CD4-positive, alpha-beta T cell treated with Interleukin-6 at 100 ng/mL for 8 hours (primary cell): ENCODE results near the gene FOXD4.
A peak's percentile ranks its signal among the peaks of the same experiment; 100 is the strongest.
"Not testable (repeated sequence)": the region's sequence is repeated elsewhere in the genome, so short reads cannot be mapped to it uniquely, and the experiment has no call there.

ENCODE experiments used
- DNase-seq: peaks from one replicate; pipeline ENCODE4 v3.0.0-alpha.2; 2020; ENCODE audit warnings: mixed read lengths, low spot score

Gene FOXD4

GRCh38 chr9:117995-118467 lies at the start of gene FOXD4:
Gene FOXD4 (minus strand): TSS chr9:118417. CDS start chr9:118119, 298 bp downstream.
- not testable (repeated sequence) for DNase-seq

- not testable (repeated sequence) for DNase-seq
Measured at GRCh38 chr9:159871-160270, 41.7 kb upstream of the FOXD4 start.

- not testable (repeated sequence) for DNase-seq
Measured at GRCh38 chr9:151173-151572, 33.0 kb upstream of the FOXD4 start.

GRCh38 chr9:139880-140279 lies 21.7 kb upstream of the FOXD4 start:
- not testable (repeated sequence) for DNase-seq

GRCh38 chr9:117144-117994 lies 848 bp downstream of the FOXD4 start:
- DNase-seq: not testable (repeated sequence)

- not testable (repeated sequence) for DNase-seq
Measured at GRCh38 chr9:116239-117077, 1.8 kb downstream of the FOXD4 start.

GRCh38 chr9:115118-115451 lies 3.1 kb downstream of the FOXD4 start:
- not testable (repeated sequence) for DNase-seq

- not testable (repeated sequence) for DNase-seq
Measured at GRCh38 chr9:114267-115117, 3.7 kb downstream of the FOXD4 start.

GRCh38 chr9:113468-114266 lies 4.5 kb downstream of the FOXD4 start:
- peak; percentile 6 for DNase-seq

- not testable (repeated sequence) for DNase-seq
Measured at GRCh38 chr9:112589-113467, 5.4 kb downstream of the FOXD4 start.

- DNase-seq: not testable (repeated sequence)
Measured at GRCh38 chr9:110672-111071, 7.5 kb downstream of the FOXD4 start.

- not testable (repeated sequence) for DNase-seq
Measured at GRCh38 chr9:109540-109939, 8.7 kb downstream of the FOXD4 start.

GRCh38 chr9:108742-109495 lies 9.3 kb downstream of the FOXD4 start:
- not testable (repeated sequence) for DNase-seq

- DNase-seq: not testable (repeated sequence)
Measured at GRCh38 chr9:105991-106390, 12.2 kb downstream of the FOXD4 start.

GRCh38 chr9:100430-100829 lies 17.8 kb downstream of the FOXD4 start:
- DNase-seq: not testable (repeated sequence)

- DNase-seq: not testable (repeated sequence)
Measured at GRCh38 chr9:99867-100266, 18.4 kb downstream of the FOXD4 start.

- DNase-seq: not testable (repeated sequence)
Measured at GRCh38 chr9:98775-99174, 19.4 kb downstream of the FOXD4 start.

- DNase-seq: not testable (repeated sequence)
Measured at GRCh38 chr9:94992-95391, 23.2 kb downstream of the FOXD4 start.

- DNase-seq: not testable (repeated sequence)
Measured at GRCh38 chr9:94323-94722, 23.9 kb downstream of the FOXD4 start.
